ENCODE data around the gene ROPN1L.

The ROPN1L gene

GRCh38 chr5:10431415-10431814, 10.3 kb upstream of the ROPN1L start:
- DNase-seq = no peak

GRCh38 chr5:10432059-10433008, 9.3 kb upstream of the ROPN1L start:
- DNase-seq = no peak

GRCh38 chr5:10434392-10434791, 7.3 kb upstream of the ROPN1L start:
- no peak for DNase-seq

GRCh38 chr5:10438301-10438700, 3.4 kb upstream of the ROPN1L start:
- DNase-seq = no peak

- no peak for DNase-seq
Observed at GRCh38 chr5:10439692-10440091, 2.0 kb upstream of the ROPN1L start.

GRCh38 chr5:10440367-10440990, 1.2 kb upstream of the ROPN1L start:
- no peak for DNase-seq

- no peak for DNase-seq
Observed at GRCh38 chr5:10441992-10442435, 335 bp downstream of the ROPN1L start.

GRCh38 chr5:10442576-10442975, 897 bp downstream of the ROPN1L start:
- no peak for DNase-seq

- no peak for DNase-seq
Observed at GRCh38 chr5:10445352-10445751, 3.7 kb downstream of the ROPN1L start.

GRCh38 chr5:10446490-10446889, 4.8 kb downstream of the ROPN1L start:
- DNase-seq = no peak

GRCh38 chr5:10447041-10447440, 5.4 kb downstream of the ROPN1L start:
- no peak for DNase-seq

- DNase-seq = no peak
Observed at GRCh38 chr5:10448754-10449360, 7.2 kb downstream of the ROPN1L start.

- no peak for DNase-seq
Observed at GRCh38 chr5:10451137-10451824, 9.6 kb downstream of the ROPN1L start.

- no peak for DNase-seq
Observed at GRCh38 chr5:10452768-10453331, 11.2 kb downstream of the ROPN1L start.

GRCh38 chr5:10453545-10453944, 11.9 kb downstream of the ROPN1L start:
- no peak for DNase-seq

- no peak for DNase-seq
Observed at GRCh38 chr5:10454591-10455276, 13.1 kb downstream of the ROPN1L start.

GRCh38 chr5:10455277-10455670, 13.6 kb downstream of the ROPN1L start:
- DNase-seq = no peak

GRCh38 chr5:10456583-10457420, 15.1 kb downstream of the ROPN1L start:
- DNase-seq = no peak

GRCh38 chr5:10457682-10458574, 16.2 kb downstream of the ROPN1L start:
- DNase-seq = no peak
